Spleen (tissue), 11 donors: ENCODE results near the gene TEAD1. TPM values are rescaled to one million over a fixed set of nuclear protein-coding genes. Genes with fewer than 3 reads are reported as not detected.

Experiments used
- DNase-seq: peaks from one replicate; pipeline ENCODE4 v3.0.0-alpha.2; 2020
- H3K27ac ChIP-seq, 8 donors: fragments of 200-600 bp; sonication (generic) in 7 of 8; 1 replicate in 4 of 8; 2 replicates in 4 of 8; pipeline versions ENCODE4 v1.5.0 to v1.8.0; 2016 to 2021; ENCODE audit warnings: inconsistent platforms in 4 of 8, mild to moderate bottlenecking in 4 of 8, moderate library complexity in 1 of 8
- H3K27me3 ChIP-seq, 7 donors: fragments of 200-600 bp; sonication (generic) in 6 of 7; replicated peaks in 1 of 7; 1 replicate in 4 of 7; 2 replicates in 3 of 7; pipeline versions ENCODE4 v1.5.0 to v1.8.0; 2016 to 2021; ENCODE audit warnings: inconsistent platforms in 3 of 7, mild to moderate bottlenecking in 1 of 7
- H3K36me3 ChIP-seq, 6 donors: fragments of 200-600 bp; sonication (generic) in 5 of 6; 1 replicate in 4 of 6; 2 replicates in 2 of 6; pipeline versions ENCODE4 v1.5.0 to v1.8.0; 2016 to 2021; ENCODE audit warnings: inconsistent platforms in 2 of 6
- H3K4me1 ChIP-seq, 6 donors: fragments of 200-600 bp; sonication (generic) in 5 of 6; 1 replicate in 3 of 6; 2 replicates in 3 of 6; pipeline versions ENCODE4 v1.5.0 to v1.8.0; 2016 to 2021; ENCODE audit warnings: inconsistent platforms in 3 of 6
- H3K4me3 ChIP-seq, 8 donors: fragments of 200-600 bp; sonication (generic) in 7 of 8; 1 replicate in 4 of 8; 2 replicates in 4 of 8; pipeline versions ENCODE4 v1.5.0 to v1.8.0; 2016 to 2021; ENCODE audit warnings: inconsistent platforms in 4 of 8, mild to moderate bottlenecking in 4 of 8, moderate library complexity in 2 of 8
- H3K9me3 ChIP-seq, 8 donors: fragments of 200-600 bp; sonication (generic) in 7 of 8; 1 replicate in 4 of 8; 2 replicates in 4 of 8; pipeline versions ENCODE4 v1.5.0 to v1.8.0; 2016 to 2021; ENCODE audit warnings: inconsistent platforms in 4 of 8
- CTCF ChIP-seq, 11 experiments: fragments of 200-600 bp in 7 of 11; fragments of 450-650 bp in 4 of 11; sonication (generic) in 4 of 11; IDR thresholded peaks in 8 of 11; conservative IDR thresholded peaks in 3 of 11; 1 replicate in 7 of 11; 2 replicates in 4 of 11; pipeline versions ENCODE4 v1.4.0 to v1.8.0; 2016 to 2021; ENCODE audit warnings: antibody characterized with exemption in 11 of 11, inconsistent platforms in 4 of 11, mild to moderate bottlenecking in 1 of 11
- POLR2A ChIP-seq, 3 donors: fragments of 450-650 bp; IDR thresholded peaks; one replicate each; pipeline ENCODE4 v1.5.1; 2017; ENCODE audit warnings: antibody characterized with exemption in 3 of 3, mild to moderate bottlenecking in 1 of 3
- POLR2AphosphoS5 ChIP-seq, 3 donors: sonication (generic); formaldehyde crosslinking; IDR thresholded peaks; one replicate each; pipeline ENCODE4 v1.5.1; 2017; ENCODE audit warnings: antibody characterized with exemption in 3 of 3
- WGBS, 5 donors: extraction: QIAGEN DNeasy Blood & Tissue Kit in 3 of 5; methylation state at CpG; one replicate each; pipeline versions ENCODE4 v1.1.5 to v1.1.7; 2013 to 2018; 5-methylcytosine and 5-hydroxymethylcytosine counted together
- intact Hi-C: fragments of 100-400 bp; cut with DNase I; formaldehyde crosslinking; loops from one replicate; pipeline ENCODE4 v1.15.0; 2023; ENCODE audit warnings: low total_unique reads
- polyA plus RNA-seq, 3 donors: library from polyadenylated mRNA; stranded (reverse); fragments of 200-250 nt; gene quantifications; one replicate each; pipeline ENCODE4 v1.2.1, GENCODE V29; 2013
- total RNA-seq, 7 donors: library from RNA; depleted of rRNA in 3 of 7; stranded (reverse); fragments of >200 nt in 3 of 7; fragmentation: NEBNext Ultra II Directional in 4 of 7; extraction: Animal tissue kit (Norgen Biotek cat#: 25700) in 4 of 7; gene quantifications; one replicate each; pipeline versions ENCODE4 v1.1.0 to v1.2.1, GENCODE V29; 2016 to 2021
- donor health status: healthy with polysubstance abuse.
- donor health status: DM: no; HTN: no; CAD: no; lungs with moderate emphysema.
- donor health status: DM: no; HTN: no; CAD: no.
- donor health status: Bipolar disorder and iron deficiency.
- donor health status: healthy.
- donor health status: DM: no; HTN: no; CAD: no.
- donor health status: DM: yes; HTN: yes; CAD: no.

Gene TEAD1
- total and polyA plus RNA-seq, 10 donors, result 0.93 to 46.0 (median 18.6) TPM

GRCh38 chr11:12636871-12637410 lies 37.3 kb upstream of the TEAD1 start:
- no peaks in the 10 kb centered on the region for H3K27me3 ChIP-seq

GRCh38 chr11:12639388-12639787 lies 34.8 kb upstream of the TEAD1 start:
- Histone ChIP-seq H3K36me3 (no peaks in the 10 kb centered on the region), H3K27me3 (no peaks in the 10 kb centered on the region), H3K27ac (no peak overlapping the region), H3K9me3 (no peaks in the 10 kb centered on the region), H3K4me1 (peaks cover 0 to 6% (median 0%) of the 10 kb centered on the region in 6 donors), H3K4me3 (no peak overlapping the region)
- intact Hi-C loops, result no loop called here
- TF ChIP-seq CTCF (IDR thresholded peaks at IDR 0.05 in 8 of 11, conservative IDR thresholded peaks at IDR 0.05 in 3 of 11) (no peak), POLR2AphosphoS5 (IDR thresholded peaks at IDR 0.05) (no peak), POLR2A (IDR thresholded peaks at IDR 0.05) (no peak)
- DNase-seq, result no peak

More at GRCh38 chr11:12636871-12637410, 37.3 kb upstream of the TEAD1 start:
- Histone ChIP-seq H3K9me3 (no peaks in the 10 kb centered on the region), H3K27ac (no peak overlapping the region), H3K4me3 (no peak overlapping the region), H3K36me3 (no peaks in the 10 kb centered on the region), H3K4me1 (peaks cover 0 to 4% (median 0%) of the 10 kb centered on the region in 6 donors)
- intact Hi-C loops, result no loop called here
- DNase-seq, result no peak
- 62 to 94% (median 71%) methylated on average over 5 of the region's 5 CpGs for WGBS, 5 donors
- TF ChIP-seq POLR2AphosphoS5 (IDR thresholded peaks at IDR 0.05), result no peak
- no peak for TF ChIP-seq POLR2A (IDR thresholded peaks at IDR 0.05)
- TF ChIP-seq CTCF (IDR thresholded peaks at IDR 0.05 in 8 of 11, conservative IDR thresholded peaks at IDR 0.05 in 3 of 11), result no peak

GRCh38 chr11:12640355-12640754 lies 33.9 kb upstream of the TEAD1 start:
- intact Hi-C loops, result no loop called here
- H3K27ac ChIP-seq, result no peak overlapping the region
- peaks cover 0 to 6% (median 0%) of the 10 kb centered on the region in 6 donors for H3K4me1 ChIP-seq
- H3K36me3 ChIP-seq, result no peaks in the 10 kb centered on the region
- 0 to 18% (median 15%) methylated on average over 1 of the region's 1 CpG for WGBS, 5 donors
- TF ChIP-seq CTCF (IDR thresholded peaks at IDR 0.05 in 8 of 11, conservative IDR thresholded peaks at IDR 0.05 in 3 of 11), result no peak
- TF ChIP-seq POLR2AphosphoS5 (IDR thresholded peaks at IDR 0.05), result no peak
- TF ChIP-seq POLR2A (IDR thresholded peaks at IDR 0.05), result no peak
- H3K27me3 ChIP-seq, result no peaks in the 10 kb centered on the region
- H3K9me3 ChIP-seq, result no peaks in the 10 kb centered on the region
- H3K4me3 ChIP-seq, result no peak overlapping the region
- DNase-seq, result no peak

- H3K4me1 ChIP-seq, result peaks cover 0 to 6% (median 0%) of the 10 kb centered on the region in 6 donors
- H3K27me3 ChIP-seq, result no peaks in the 10 kb centered on the region
- H3K36me3 ChIP-seq, result no peaks in the 10 kb centered on the region
- no peak overlapping the region for H3K4me3 ChIP-seq
- TF ChIP-seq POLR2A (IDR thresholded peaks at IDR 0.05) (no peak), POLR2AphosphoS5 (IDR thresholded peaks at IDR 0.05) (no peak), CTCF (IDR thresholded peaks at IDR 0.05 in 8 of 11, conservative IDR thresholded peaks at IDR 0.05 in 3 of 11) (no peak)
- no peak for DNase-seq
- 76 to 96% (median 86%) methylated on average over 2 to 3 of the region's 3 CpGs for WGBS, 5 donors
- no peak overlapping the region for H3K27ac ChIP-seq
- intact Hi-C loops, result no loop called here
- no peaks in the 10 kb centered on the region for H3K9me3 ChIP-seq
Measured at GRCh38 chr11:12640926-12641849, 33.0 kb upstream of the TEAD1 start.
